ENCODE measurements around the gene SCUBE2. TPM values are rescaled to one million over a fixed set of nuclear protein-coding genes. Genes with fewer than 3 reads are reported as not detected.
"Not testable (repeated sequence)": the region's sequence is repeated elsewhere in the genome, so short reads cannot be mapped to it uniquely, and the experiment has no call there.

The SCUBE2 gene
- polyA plus RNA-seq, 3 donors = 4.9 to 7.5 (median 7.1) TPM

GRCh38 chr11:9112075-9112474 lies 20.7 kb upstream of the SCUBE2 start:
- no peak for DNase-seq

- DNase-seq = no peak
Measured at GRCh38 chr11:9109858-9110731, 18.7 kb upstream of the SCUBE2 start.

- DNase-seq = no peak
Measured at GRCh38 chr11:9104580-9104979, 13.2 kb upstream of the SCUBE2 start.

- DNase-seq = no peak
Measured at GRCh38 chr11:9103542-9104276, 12.3 kb upstream of the SCUBE2 start.

GRCh38 chr11:9099617-9100016 lies 8.2 kb upstream of the SCUBE2 start:
- no peak for DNase-seq

GRCh38 chr11:9098455-9098854 lies 7.1 kb upstream of the SCUBE2 start:
- DNase-seq = not testable (repeated sequence)

- DNase-seq = not testable (repeated sequence)
Measured at GRCh38 chr11:9097186-9097943, 6.0 kb upstream of the SCUBE2 start.

- no peak for DNase-seq
Measured at GRCh38 chr11:9096427-9096826, 5.0 kb upstream of the SCUBE2 start.

GRCh38 chr11:9095421-9095820 lies 4.0 kb upstream of the SCUBE2 start:
- no peak for DNase-seq

GRCh38 chr11:9094420-9094819 lies 3.0 kb upstream of the SCUBE2 start:
- DNase-seq = no peak

- no peak for DNase-seq
Measured at GRCh38 chr11:9092853-9093778, 1.7 kb upstream of the SCUBE2 start.

- DNase-seq = no peak
Measured at GRCh38 chr11:9092072-9092471, 673 bp upstream of the SCUBE2 start.

GRCh38 chr11:9090488-9091043 lies 833 bp downstream of the SCUBE2 start:
- DNase-seq = no peak

- no peak for DNase-seq
Measured at GRCh38 chr11:9089636-9090035, 1.8 kb downstream of the SCUBE2 start.

- no peak for DNase-seq
Measured at GRCh38 chr11:9089061-9089460, 2.3 kb downstream of the SCUBE2 start.

- DNase-seq = no peak
Measured at GRCh38 chr11:9082575-9082974, 8.8 kb downstream of the SCUBE2 start.

- DNase-seq = no peak
Measured at GRCh38 chr11:9081153-9081552, 10.2 kb downstream of the SCUBE2 start.

- DNase-seq = no peak
Measured at GRCh38 chr11:9078113-9079086, 13.0 kb downstream of the SCUBE2 start.

- DNase-seq = no peak
Measured at GRCh38 chr11:9077164-9077563, 14.2 kb downstream of the SCUBE2 start.

- no peak for DNase-seq
Measured at GRCh38 chr11:9076661-9077060, 14.7 kb downstream of the SCUBE2 start.

All from renal pelvis (tissue), 4 donors.